ENCODE data around the gene RBM33.

RBM33 gene

DNA sequence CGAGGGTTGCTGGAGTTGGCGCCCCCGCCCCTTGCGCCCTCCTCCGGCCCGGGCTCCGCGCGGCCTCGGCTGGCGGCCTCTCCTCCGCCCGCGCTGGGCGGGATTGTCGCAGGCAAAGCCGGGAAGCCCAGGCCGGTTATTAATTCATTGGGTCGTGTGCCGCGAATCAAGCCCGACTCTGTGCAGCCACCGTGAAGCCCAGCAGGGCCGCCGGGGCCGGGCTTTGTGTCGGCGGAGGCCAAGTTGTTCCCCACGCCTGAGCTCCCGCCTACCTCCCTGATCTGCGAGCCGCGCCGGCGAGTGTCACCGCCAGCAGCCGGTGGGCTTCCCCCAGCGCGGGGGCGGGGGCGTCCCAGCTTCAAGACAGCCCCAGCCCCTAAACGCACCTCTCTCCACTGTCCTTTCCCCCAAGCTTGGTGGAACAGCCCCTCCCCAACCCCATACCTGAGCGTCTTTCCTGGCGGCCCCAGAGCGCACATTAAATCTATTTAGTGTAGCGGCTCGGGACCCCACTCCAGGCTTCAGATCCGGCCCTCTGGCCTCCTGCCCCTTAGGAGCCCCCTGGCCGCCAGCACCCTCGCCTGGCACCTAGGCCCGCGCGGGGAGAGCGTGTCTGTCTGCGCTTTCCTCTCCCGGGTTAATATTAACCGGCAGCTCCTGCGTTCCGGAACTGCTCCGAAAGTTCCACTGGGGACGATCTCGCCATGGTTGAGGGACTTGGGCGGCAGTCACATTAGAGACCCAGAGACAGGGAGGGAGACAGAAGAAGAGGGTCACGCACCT lies 164.3 kb downstream of the RBM33 start:
- CTCF ChIA-PET, result interaction anchor here (0.6 kb wide), 1 partner anchor 246 kb away, joined by 6 read pairs; no protein-coding TSS in a partner anchor
- TF ChIP-seq ZNF707 (tag by site-specific recombination; IDR thresholded peaks at IDR 0.05) (no peak), PATZ1 (tag by site-specific recombination; IDR thresholded peaks at IDR 0.05) (no peak), IKZF3 (tag by site-specific recombination; IDR thresholded peaks at IDR 0.05) (no peak), BCL11B (tag by site-specific recombination; IDR thresholded peaks at IDR 0.05; ENCODE audit: low read depth) (no peak), ZNF830 (tag by site-specific recombination; IDR thresholded peaks at IDR 0.05; ENCODE audit: low read depth) (no peak), HIC1 (tag by site-specific recombination; IDR thresholded peaks at IDR 0.05) (no peak), ZNF10 (tag by site-specific recombination; IDR thresholded peaks at IDR 0.05) (no peak), ZNF544 (tag by site-specific recombination; IDR thresholded peaks at IDR 0.05) (no peak), GLIS1 (tag by site-specific recombination; IDR thresholded peaks at IDR 0.05) (no peak), ZNF292 (tag by site-specific recombination; IDR thresholded peaks at IDR 0.05; ENCODE audit: borderline replicate concordance, low read depth) (no peak), GLIS2 (tag by site-specific recombination; IDR thresholded peaks at IDR 0.05) (no peak), EGR2 (tag by site-specific recombination; IDR thresholded peaks at IDR 0.05; ENCODE audit: low read depth) (no peak), KLF10 (tag by site-specific recombination; IDR thresholded peaks at IDR 0.05) (no peak), ZEB2 (tag by site-specific recombination; IDR thresholded peaks at IDR 0.05) (no peak), ZNF140 (tag by site-specific recombination; IDR thresholded peaks at IDR 0.05) (no peak)
- TF ChIP-seq, protein P1, sequence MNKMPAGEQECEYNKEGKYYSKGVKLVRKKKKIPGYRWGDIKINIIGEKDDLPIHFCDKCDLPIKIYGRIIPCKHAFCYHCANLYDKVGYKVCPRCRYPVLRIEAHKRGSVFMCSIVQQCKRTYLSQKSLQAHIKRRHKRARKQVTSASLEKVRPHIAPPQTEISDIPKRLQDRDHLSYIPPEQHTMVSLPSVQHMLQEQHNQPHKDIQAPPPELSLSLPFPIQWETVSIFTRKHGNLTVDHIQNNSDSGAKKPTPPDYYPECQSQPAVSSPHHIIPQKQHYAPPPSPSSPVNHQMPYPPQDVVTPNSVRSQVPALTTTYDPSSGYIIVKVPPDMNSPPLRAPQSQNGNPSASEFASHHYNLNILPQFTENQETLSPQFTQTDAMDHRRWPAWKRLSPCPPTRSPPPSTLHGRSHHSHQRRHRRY (tag by site-specific recombination; IDR thresholded peaks at IDR 0.05), result no peak
- TF ChIP-seq, protein P2, sequence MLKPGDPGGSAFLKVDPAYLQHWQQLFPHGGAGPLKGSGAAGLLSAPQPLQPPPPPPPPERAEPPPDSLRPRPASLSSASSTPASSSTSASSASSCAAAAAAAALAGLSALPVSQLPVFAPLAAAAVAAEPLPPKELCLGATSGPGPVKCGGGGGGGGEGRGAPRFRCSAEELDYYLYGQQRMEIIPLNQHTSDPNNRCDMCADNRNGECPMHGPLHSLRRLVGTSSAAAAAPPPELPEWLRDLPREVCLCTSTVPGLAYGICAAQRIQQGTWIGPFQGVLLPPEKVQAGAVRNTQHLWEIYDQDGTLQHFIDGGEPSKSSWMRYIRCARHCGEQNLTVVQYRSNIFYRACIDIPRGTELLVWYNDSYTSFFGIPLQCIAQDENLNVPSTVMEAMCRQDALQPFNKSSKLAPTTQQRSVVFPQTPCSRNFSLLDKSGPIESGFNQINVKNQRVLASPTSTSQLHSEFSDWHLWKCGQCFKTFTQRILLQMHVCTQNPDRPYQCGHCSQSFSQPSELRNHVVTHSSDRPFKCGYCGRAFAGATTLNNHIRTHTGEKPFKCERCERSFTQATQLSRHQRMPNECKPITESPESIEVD (tag by site-specific recombination; IDR thresholded peaks at IDR 0.05), result no peak
- no peak overlapping the region for H3K4me3 ChIP-seq (ENCODE audit: low read depth, low read length)

DNA sequence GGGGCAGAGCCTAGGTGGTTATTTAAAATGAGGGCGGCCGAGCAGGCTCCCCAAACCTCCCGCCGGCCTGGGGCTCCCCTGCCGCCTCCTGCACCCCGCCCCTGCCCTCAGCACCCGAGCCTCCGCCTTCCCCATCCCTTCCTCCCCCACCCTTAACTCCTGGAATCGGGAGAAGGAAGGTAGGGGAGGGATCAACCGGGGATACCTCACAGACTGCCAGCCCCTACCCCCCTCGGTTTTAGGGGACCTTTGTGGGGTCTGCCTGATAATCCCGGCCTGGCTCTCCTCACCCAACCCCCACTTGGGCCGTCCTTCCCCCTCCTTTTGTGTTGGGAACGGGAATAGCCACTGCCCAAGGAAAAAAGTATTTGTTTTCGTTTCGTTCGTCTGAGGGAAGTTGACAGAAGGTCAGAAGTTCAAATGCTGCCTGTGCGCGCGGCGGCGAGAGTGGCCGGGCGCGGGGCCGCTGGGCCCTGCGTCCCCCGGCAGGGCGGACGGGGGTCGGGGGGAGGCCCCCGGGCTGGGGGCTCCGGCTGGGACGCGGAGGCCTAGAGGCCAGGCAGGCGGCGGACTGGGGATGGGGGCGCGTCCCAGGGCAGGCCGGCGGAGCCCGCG lies 165.0 kb downstream of the RBM33 start:
- peaks cover 2% of the 10 kb centered on the region; the same call in 1 of the 2 replicates for H3K4me1 ChIP-seq (ENCODE audit: control insufficient read depth, insufficient read depth, low read length)
- no peaks in the 10 kb centered on the region for H3K36me3 ChIP-seq (ENCODE audit: control insufficient read depth in 2 of 2, insufficient read depth in 1 of 2, low read length in 2 of 2)
- H3K27ac ChIP-seq (ENCODE audit: extremely low read depth, low read depth, low read length), result no peak overlapping the region
- H3K4me3 ChIP-seq (ENCODE audit: low read depth, low read length), result no peak overlapping the region
- POLR2A ChIA-PET, result no interaction called here
- no peaks in the 10 kb centered on the region for H3K9me3 ChIP-seq (ENCODE audit: control insufficient read depth, insufficient read depth, low read depth, low read length)
- CTCF ChIA-PET, result no interaction called here
- TF ChIP-seq HOXA7 (CRISPR knock-in tag; IDR thresholded peaks at IDR 0.05; ENCODE audit: borderline replicate concordance), result no peak
- no peak for TF ChIP-seq ZNF223 (tag by site-specific recombination; IDR thresholded peaks at IDR 0.05)
- TF ChIP-seq ZNF560 (tag by site-specific recombination; IDR thresholded peaks at IDR 0.05; ENCODE audit: borderline replicate concordance), result no peak
- TF ChIP-seq ZNF214 (tag by site-specific recombination; IDR thresholded peaks at IDR 0.05; ENCODE audit: borderline replicate concordance), result no peak
- TF ChIP-seq, protein P3, sequence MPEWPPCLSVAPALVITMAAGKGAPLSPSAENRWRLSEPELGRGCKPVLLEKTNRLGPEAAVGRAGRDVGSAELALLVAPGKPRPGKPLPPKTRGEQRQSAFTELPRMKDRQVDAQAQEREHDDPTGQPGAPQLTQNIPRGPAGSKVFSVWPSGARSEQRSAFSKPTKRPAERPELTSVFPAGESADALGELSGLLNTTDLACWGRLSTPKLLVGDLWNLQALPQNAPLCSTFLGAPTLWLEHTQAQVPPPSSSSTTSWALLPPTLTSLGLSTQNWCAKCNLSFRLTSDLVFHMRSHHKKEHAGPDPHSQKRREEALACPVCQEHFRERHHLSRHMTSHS (tag by site-specific recombination; IDR thresholded peaks at IDR 0.05), result no peak
- TF ChIP-seq ZNF701 (tag by site-specific recombination; IDR thresholded peaks at IDR 0.05), result no peak
- no peak for TF ChIP-seq ZNF529 (tag by site-specific recombination; IDR thresholded peaks at IDR 0.05; ENCODE audit: insufficient replicate concordance)
- TF ChIP-seq ZNF677 (tag by site-specific recombination; IDR thresholded peaks at IDR 0.05), result no peak
- no peak for TF ChIP-seq ZNF830 (tag by site-specific recombination; IDR thresholded peaks at IDR 0.05; ENCODE audit: low read depth)
- TF ChIP-seq ZNF843 (tag by site-specific recombination; IDR thresholded peaks at IDR 0.05), result no peak
- TF ChIP-seq ZNF785 (tag by site-specific recombination; IDR thresholded peaks at IDR 0.05), result no peak

More for the DNA sequence above, 164.3 kb downstream of the RBM33 start:
- Histone ChIP-seq H3K4me1 (ENCODE audit: control insufficient read depth, insufficient read depth, low read length) (peaks cover 5% of the 10 kb centered on the region; the same call in 1 of the 2 replicates), H3K36me3 (ENCODE audit: control insufficient read depth in 2 of 2, insufficient read depth in 1 of 2, low read length in 2 of 2) (no peaks in the 10 kb centered on the region), H3K27ac (ENCODE audit: extremely low read depth, low read depth, low read length) (no peak overlapping the region), H3K9me3 (ENCODE audit: control insufficient read depth, insufficient read depth, low read depth, low read length) (no peaks in the 10 kb centered on the region)
- POLR2A ChIA-PET, result no interaction called here
